ENCODE data around the gene GPATCH3. TPM values are rescaled to one million over a fixed set of nuclear protein-coding genes. Genes with fewer than 3 reads are reported as not detected.

Gene GPATCH3
- total and polyA plus RNA-seq, 7 donors: 6.6 to 14.3 (median 9.7) TPM

DNA sequence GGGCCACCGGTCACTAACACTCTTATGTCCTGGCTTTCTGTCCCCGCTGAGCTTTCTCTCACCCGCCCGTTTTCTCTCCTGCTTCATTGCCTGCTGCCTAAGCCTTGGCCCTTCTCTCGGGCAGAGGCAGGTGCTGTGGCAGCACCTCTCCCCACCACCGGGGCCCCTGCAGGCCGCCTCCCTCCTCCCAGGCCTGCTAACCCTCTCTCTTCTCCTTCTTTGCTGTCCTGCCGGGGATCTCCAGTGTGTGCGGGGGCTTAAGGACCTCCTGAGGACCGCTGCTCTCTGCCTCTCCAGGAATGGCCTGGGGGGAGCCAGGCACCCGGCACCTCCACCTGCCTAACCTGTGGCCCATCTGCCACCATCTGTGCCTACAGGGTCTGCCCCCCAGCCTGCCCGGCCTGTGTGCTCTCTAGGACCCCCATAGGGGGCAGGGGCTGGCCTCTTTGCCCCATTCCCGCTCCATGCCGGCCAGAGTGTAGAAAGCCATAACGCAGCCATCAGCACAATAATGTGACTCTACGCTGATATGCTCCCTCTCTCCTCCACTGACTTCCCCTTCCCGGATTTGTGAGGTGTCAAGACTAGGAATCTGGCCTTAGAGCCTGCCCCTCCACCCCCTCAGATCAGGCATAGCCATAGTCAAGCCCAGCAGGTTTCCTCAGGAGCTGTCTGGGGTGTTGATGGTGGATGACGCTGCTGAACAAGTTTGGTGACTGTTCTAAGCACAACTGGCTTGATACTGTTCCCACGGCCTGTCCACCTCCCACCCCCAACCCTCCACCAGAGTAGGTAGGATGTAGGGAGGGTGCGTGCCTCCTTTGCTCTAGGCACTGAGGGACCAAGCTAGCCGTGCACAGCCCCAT lies 43.4 kb downstream of the GPATCH3 start:
- Histone ChIP-seq H3K27ac (peak overlapping the region in 1 of 4 donors; percentile 59), H3K9me3 (no peaks in the 10 kb centered on the region), H3K36me3 (peaks cover 6 to 42% (median 24%) of the 10 kb centered on the region in 4 donors), H3K27me3 (no peaks in the 10 kb centered on the region), H3K4me1 (peaks cover 0 to 9% (median 6%) of the 10 kb centered on the region in 4 donors), H3K4me3 (no peak overlapping the region)
- intact Hi-C loops (cut with DNase I): no loop called here
- peak; percentile 39 for DNase-seq
- TF ChIP-seq POLR2A (IDR thresholded peaks at IDR 0.05) (no peak), POLR2AphosphoS5 (IDR thresholded peaks at IDR 0.05) (no peak), EP300 (IDR thresholded peaks at IDR 0.05) (no peak)
- TF ChIP-seq, protein P1, sequence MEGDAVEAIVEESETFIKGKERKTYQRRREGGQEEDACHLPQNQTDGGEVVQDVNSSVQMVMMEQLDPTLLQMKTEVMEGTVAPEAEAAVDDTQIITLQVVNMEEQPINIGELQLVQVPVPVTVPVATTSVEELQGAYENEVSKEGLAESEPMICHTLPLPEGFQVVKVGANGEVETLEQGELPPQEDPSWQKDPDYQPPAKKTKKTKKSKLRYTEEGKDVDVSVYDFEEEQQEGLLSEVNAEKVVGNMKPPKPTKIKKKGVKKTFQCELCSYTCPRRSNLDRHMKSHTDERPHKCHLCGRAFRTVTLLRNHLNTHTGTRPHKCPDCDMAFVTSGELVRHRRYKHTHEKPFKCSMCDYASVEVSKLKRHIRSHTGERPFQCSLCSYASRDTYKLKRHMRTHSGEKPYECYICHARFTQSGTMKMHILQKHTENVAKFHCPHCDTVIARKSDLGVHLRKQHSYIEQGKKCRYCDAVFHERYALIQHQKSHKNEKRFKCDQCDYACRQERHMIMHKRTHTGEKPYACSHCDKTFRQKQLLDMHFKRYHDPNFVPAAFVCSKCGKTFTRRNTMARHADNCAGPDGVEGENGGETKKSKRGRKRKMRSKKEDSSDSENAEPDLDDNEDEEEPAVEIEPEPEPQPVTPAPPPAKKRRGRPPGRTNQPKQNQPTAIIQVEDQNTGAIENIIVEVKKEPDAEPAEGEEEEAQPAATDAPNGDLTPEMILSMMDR (IDR thresholded peaks at IDR 0.05): no peak
- WGBS, 2 donors: 85 to 91% methylated on average over 21 of the region's 21 CpGs

DNA sequence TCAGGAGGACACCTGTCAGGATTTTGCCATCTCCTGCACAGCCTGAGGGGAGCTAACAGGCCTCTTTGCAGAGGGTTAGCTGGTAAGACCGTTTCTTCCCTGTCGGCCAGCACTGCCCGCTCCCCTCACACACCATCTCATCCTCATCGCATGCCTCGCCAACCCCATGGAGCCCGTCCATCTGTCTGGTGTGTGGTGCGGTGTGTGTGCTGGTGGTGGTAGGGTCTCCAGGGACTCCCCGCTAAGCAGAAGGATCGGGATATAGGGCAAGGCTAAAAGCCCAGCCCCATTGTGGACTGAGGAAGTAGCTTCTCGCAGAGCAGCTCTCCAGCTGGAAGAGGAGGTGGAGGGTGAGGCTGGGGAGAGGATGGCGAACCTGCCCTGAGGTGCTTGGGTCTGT lies 44.1 kb downstream of the GPATCH3 start:
- Histone ChIP-seq H3K4me1 (peaks cover 0 to 9% (median 6%) of the 10 kb centered on the region in 4 donors), H3K36me3 (peaks cover 8 to 48% (median 30%) of the 10 kb centered on the region in 4 donors), H3K27ac (no peak overlapping the region), H3K9me3 (no peaks in the 10 kb centered on the region), H3K4me3 (no peak overlapping the region), H3K27me3 (no peaks in the 10 kb centered on the region)
- intact Hi-C loops (cut with DNase I): no loop called here
- TF ChIP-seq POLR2AphosphoS5 (IDR thresholded peaks at IDR 0.05) (no peak), EP300 (IDR thresholded peaks at IDR 0.05) (no peak), POLR2A (IDR thresholded peaks at IDR 0.05) (no peak)
- TF ChIP-seq, protein P1 (IDR thresholded peaks at IDR 0.05): no peak
- peak; percentile 17 for DNase-seq
- 91 to 92% methylated on average over 11 of the region's 11 CpGs for WGBS, 2 donors

DNA sequence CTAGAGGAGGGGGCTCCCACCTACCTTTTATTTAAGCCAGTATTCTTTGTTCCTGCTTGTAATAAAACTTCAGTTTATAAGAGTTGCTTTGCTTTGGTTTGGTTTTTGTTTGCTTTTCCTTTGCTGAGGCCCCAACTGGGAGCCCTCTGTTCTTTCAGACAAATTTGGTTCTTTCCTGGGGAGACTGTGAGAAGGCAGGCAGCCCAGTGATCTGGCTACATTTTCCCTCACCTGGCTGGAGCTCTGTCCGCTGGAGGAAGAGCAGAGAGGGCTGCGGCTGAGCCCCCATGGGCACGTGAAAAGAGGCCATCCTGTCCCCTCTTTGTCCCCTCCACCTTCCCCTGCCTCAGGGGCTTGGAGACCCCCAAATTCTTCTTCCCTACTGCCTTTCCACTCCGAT lies 44.6 kb downstream of the GPATCH3 start:
- Histone ChIP-seq H3K27ac (no peak overlapping the region), H3K4me1 (peaks cover 0 to 9% (median 6%) of the 10 kb centered on the region in 4 donors), H3K36me3 (peaks cover 13 to 54% (median 36%) of the 10 kb centered on the region in 4 donors), H3K9me3 (no peaks in the 10 kb centered on the region), H3K27me3 (no peaks in the 10 kb centered on the region), H3K4me3 (no peak overlapping the region)
- 72 to 79% methylated on average over 4 of the region's 4 CpGs for WGBS, 2 donors
- TF ChIP-seq, protein P1 (IDR thresholded peaks at IDR 0.05): no peak
- TF ChIP-seq POLR2AphosphoS5 (IDR thresholded peaks at IDR 0.05) (no peak), POLR2A (IDR thresholded peaks at IDR 0.05) (no peak), EP300 (IDR thresholded peaks at IDR 0.05) (no peak)
- intact Hi-C loops (cut with DNase I): no loop called here
- DNase-seq: peak; percentile 40

DNA sequence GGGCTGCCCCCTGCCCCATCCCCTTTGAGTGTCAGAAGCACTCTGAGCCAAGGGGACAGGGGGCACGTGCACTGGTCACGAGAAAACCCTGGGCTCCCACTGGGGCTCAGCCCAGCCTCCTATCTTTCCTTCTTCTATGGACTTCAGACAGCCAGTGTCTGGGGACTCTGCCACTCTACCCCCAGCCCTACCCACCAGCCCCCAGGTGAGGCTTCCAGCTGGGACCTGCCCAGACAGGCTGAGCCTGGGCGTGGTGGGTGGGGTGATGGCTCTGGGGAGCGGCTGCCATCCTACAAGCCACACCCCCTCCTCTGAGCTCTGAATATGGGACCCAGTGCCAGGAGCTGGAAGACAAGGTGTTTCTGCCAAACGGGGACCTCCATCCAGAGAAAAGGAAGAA lies 45.4 kb downstream of the GPATCH3 start:
- intact Hi-C loops (cut with DNase I): no loop called here
- H3K36me3 ChIP-seq: peaks cover 17 to 61% (median 42%) of the 10 kb centered on the region in 4 donors

More for the DNA sequence above, 45.4 kb downstream of the GPATCH3 start:
- H3K9me3 ChIP-seq: no peaks in the 10 kb centered on the region
- H3K27me3 ChIP-seq: no peaks in the 10 kb centered on the region
- H3K4me3 ChIP-seq: no peak overlapping the region
- TF ChIP-seq, protein P1 (IDR thresholded peaks at IDR 0.05): no peak
- TF ChIP-seq POLR2A (IDR thresholded peaks at IDR 0.05): no peak
- no peak for TF ChIP-seq POLR2AphosphoS5 (IDR thresholded peaks at IDR 0.05)
- TF ChIP-seq EP300 (IDR thresholded peaks at IDR 0.05): no peak
- WGBS, 2 donors: 31 to 69% methylated on average over 5 of the region's 5 CpGs
- DNase-seq: peak; percentile 36
- no peak overlapping the region for H3K27ac ChIP-seq
- peaks cover 0 to 10% (median 7%) of the 10 kb centered on the region in 4 donors for H3K4me1 ChIP-seq
